AG04449 (cell line): ENCODE measurements around the gene VAPA.

ENCODE experiments used
- CTCF ChIA-PET: fragments of 350-600 bp; formaldehyde crosslinking; extraction: SDS; loops from one replicate; lab custom pipeline; 2021; ENCODE audit warnings: antibody characterized with exemption; lab: Yijun Ruan, JAX
- POLR2A ChIA-PET: fragments of 400-600, 350-600 bp; formaldehyde crosslinking; extraction: SDS; loops from one replicate; lab custom pipeline; 2020; ENCODE audit warnings: antibody characterized with exemption, inconsistent platforms; lab: Yijun Ruan, JAX
- DNase-seq: peaks from one replicate; pipeline ENCODE4 v3.0.0-alpha.2; 2010; ENCODE audit warnings: low read depth, low spot score
- H3K4me3 ChIP-seq: 2 replicates; pipeline ENCODE4 v1.5.1; 2011; ENCODE audit warnings: low read depth, mild to moderate bottlenecking, control low read depth, low read length
- CTCF ChIP-seq: IDR thresholded peaks from one replicate; pipeline ENCODE4 v1.5.1; 2011; ENCODE audit warnings: mild to moderate bottlenecking, moderate library complexity, low read length, control low read depth, inconsistent platforms; ENCODE audit not compliant: insufficient read depth; ENCODE audit errors: missing control alignments

VAPA gene

GRCh38 chr18:9988665-9989064 lies 74.8 kb downstream of the VAPA start:
- CTCF ChIA-PET = interaction anchor here (1.2 to 2.5 kb wide), 2 partner anchors 17 to 530 kb away, joined by 7 to 12 read pairs; no protein-coding TSS in a partner anchor
- no peak for TF ChIP-seq CTCF
- DNase-seq = no peak
- POLR2A ChIA-PET = no interaction called here
- no peak overlapping the region for H3K4me3 ChIP-seq

- no peak for TF ChIP-seq CTCF
- CTCF ChIA-PET = interaction anchor here (1.2 to 1.4 kb wide), 2 partner anchors 18 to 531 kb away, joined by 5 to 7 read pairs; no protein-coding TSS in a partner anchor
- H3K4me3 ChIP-seq = no peak overlapping the region
- POLR2A ChIA-PET = interaction anchor here (0.7 kb wide), 1 partner anchor 19 kb away, joined by 3 read pairs; no protein-coding TSS in a partner anchor
- DNase-seq = no peak
Measured at GRCh38 chr18:9989481-9989880, 75.7 kb downstream of the VAPA start.

GRCh38 chr18:9991011-9992000 lies 77.5 kb downstream of the VAPA start:
- H3K4me3 ChIP-seq = no peak overlapping the region
- CTCF ChIA-PET = interaction anchor here (0.8 kb wide), 1 partner anchor 529 kb away, joined by 3 read pairs; no protein-coding TSS in a partner anchor
- POLR2A ChIA-PET = no interaction called here
- no peak for DNase-seq
- no peak for TF ChIP-seq CTCF

DNA sequence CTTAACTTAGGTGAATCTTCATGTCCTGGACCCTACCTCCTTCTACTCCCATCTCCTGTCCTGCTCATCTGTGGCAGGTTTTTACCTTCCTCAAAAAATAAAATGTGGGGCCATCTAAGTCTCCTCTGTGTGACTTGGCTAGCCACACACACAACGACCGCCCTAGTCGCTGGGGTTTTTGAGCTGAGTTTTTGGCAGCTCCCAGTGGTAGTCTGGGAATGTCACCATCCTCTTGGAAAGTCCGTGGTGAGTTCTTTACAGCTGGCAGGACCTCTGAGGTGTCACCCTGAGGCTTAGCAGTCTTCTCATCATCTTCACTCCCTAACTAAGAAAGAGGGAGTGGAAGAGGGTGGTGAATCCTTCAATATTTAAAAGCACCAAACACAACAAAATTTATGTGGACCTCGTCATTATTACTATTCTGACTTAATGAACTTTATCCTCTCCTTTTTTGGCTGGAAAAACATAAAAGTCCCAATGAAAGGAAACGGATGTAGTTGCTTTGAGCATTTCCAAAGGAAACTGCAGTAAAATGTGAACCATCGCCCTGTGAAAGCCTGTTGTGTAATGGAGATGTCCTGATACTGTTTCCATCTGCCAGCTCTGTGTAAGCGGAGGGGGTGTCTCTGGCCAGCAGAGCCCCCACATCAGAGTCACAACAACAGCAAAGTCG lies 78.6 kb downstream of the VAPA start:
- no peak for DNase-seq
- POLR2A ChIA-PET = no interaction called here
- H3K4me3 ChIP-seq = no peak overlapping the region
- TF ChIP-seq CTCF = no peak
- CTCF ChIA-PET = no interaction called here

DNA sequence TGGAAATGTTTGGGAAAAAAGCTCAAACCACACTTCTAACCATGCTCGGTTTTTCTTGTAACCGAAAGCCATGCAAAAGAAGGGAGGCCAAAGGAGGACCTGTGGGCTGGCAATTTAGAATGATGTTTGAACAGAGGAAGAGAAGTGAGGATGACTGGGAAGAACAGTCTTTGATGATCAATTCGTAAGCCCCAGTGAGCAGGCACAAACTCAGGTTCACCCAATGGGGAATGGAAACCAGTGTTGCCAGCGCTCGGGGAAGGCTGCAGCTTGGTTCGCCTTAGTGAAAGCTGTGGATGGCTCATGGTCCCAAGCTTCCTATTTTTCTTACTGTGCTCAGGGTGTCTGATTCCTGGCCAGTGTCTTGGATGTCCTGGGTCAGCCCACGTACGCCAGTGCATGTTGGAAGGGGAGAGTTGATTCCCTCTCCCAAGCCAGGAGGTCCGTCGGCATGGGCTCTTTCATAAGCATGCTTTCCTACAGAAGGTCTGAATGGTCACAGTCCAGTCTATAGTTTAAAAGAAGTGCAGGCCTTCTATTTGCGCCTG lies 79.2 kb downstream of the VAPA start:
- CTCF ChIA-PET = no interaction called here
- no peak overlapping the region for H3K4me3 ChIP-seq
- no peak for DNase-seq
- TF ChIP-seq CTCF = no peak
- POLR2A ChIA-PET = no interaction called here
